HTERT RPE-1 (cell line): ENCODE results near the gene MCIDAS.

ENCODE experiments used
- in situ Hi-C: fragments of 300-500 bp; cut with MboI; formaldehyde crosslinking; loops from 4 replicates; pipeline ENCODE4 v1.14.3; 2020; ENCODE audit warnings: low sequenced_read_pairs

MCIDAS gene

DNA sequence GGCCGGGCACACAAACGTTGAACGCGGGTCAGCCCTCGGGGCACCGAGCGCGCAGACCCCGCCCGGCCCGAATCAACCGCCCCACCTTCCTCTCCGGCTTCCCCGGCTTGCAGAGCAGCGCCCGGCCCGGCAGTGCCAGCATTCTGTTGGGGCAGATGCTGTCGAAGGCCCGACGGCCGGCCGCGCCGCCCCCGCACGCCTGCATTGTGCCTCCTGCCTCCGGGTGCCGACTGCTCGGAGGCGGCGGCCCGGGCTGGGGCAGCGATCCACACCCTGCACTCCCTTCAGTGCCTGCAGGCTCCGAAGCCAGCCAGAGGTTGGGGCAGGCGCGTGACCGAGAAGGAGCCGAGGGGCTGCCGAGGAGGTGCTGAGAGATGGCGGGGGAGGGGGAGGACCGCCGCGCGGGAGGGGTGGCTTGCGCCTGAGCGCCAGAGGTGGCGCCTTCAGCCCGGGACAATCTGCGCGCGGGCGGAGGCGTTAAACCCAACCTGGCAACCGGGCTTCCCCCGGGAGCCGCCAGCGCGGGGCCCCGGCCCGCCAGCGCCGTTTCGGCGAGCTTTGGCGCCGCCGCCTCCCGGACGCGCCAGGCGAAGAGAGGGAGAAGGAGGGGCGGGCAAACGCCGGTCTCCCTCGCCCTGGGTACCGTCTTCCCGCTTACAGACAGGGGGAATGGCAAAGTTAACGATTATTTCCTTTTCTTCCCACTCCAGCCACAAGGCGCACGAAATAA is at the start of gene MCIDAS:
MCIDAS (minus strand) TSS at position 382 of the 730 bp plus-strand sequence; CDS start at position 205, 177 bp downstream.
- in situ Hi-C loops: no loop called here

GRCh38 chr5:55276771-55277170 is 49.7 kb upstream of the MCIDAS start:
- in situ Hi-C loops: no loop called here

- in situ Hi-C loops: no loop called here
Observed at GRCh38 chr5:55258339-55258738, 31.2 kb upstream of the MCIDAS start.

GRCh38 chr5:55254802-55255201 is 27.7 kb upstream of the MCIDAS start:
- in situ Hi-C loops: no loop called here

DNA sequence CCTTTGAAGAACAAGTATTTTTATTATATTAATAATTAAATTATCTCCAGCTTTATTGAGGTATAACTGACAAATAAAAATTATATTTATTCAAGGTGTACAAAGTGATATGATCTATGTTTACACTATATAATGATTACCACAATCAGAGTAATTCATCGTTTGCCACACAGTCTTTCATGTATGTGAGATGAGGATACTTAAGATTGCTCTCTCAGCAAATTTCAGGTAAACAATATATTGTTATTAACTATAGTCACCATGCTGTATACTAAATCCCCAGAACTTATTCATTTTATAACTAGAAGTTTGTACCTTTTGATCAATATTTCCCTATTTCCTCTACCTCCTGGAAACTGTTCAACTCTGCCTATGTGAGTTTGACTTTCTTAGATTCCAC is 22.9 kb upstream of the MCIDAS start:
- in situ Hi-C loops: no loop called here

- in situ Hi-C loops: no loop called here
Observed at GRCh38 chr5:55241746-55242145, 14.6 kb upstream of the MCIDAS start.

DNA sequence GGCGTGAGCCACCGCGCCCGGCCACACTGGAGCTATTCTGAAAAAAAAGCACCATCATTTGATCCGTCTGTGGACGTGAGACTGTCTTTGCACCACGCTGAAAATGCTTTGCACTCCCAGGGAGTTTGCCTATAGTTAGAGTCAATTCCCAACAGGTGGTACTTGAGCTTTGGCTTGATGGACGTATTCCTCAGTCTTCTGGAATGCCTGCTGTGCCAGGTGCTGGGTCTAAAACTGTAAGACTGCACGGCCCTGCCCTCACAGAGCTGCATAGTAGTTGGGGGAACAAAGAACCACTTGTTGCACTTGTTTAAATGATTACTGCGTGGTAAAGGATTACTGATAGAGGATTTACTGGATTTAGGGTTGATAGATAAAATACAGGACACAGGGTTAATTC is 9.7 kb upstream of the MCIDAS start:
- in situ Hi-C loops: no loop called here

GRCh38 chr5:55234121-55234700 is 7.1 kb upstream of the MCIDAS start:
- in situ Hi-C loops: no loop called here

DNA sequence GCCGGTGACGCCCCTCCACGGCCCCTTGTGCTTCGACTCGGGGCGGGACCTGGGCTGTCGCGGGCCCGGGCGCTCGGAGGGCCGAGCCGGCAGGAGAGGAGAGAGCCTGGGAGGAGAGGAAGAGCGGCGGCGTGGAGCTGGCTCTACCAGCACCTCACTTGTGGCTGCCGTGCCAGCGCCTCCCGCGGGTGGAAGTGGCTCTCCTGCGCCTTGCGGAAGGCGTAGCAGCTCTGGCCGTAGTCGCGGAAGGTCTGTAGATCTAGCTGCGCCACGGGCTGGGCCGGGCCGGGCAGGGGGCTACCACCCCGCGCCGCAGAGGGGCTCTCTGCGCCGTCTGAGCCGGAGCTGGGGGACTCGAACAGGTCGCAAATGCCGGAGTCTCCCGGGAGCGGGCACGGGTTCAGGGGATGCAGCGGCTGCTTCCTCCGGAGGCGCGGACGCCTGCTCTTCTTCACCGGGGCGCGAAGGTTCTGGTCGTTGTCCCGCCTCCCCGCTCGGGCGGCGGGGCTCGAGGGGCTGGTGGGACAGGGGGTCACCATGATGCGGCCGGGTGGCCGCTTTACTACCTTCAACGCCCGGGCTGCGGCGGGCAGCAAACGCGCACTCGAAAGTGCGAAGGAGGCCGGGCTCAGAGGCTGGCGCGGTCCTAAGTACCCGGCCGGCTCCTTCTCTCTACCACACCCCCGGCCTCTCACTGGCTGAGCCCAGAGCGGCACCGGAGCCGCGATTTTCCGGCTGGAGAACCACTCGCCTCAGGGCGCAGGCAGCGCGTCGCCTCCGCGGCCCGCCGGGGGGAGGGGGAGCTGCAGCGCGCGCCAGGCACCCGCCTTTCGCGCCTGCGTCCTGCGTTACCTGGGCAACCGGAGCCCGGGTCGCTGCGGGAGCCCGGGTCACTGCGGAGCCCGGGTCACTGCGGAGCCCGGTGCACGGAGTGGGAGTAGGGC is 6.1 kb upstream of the MCIDAS start, which contains the start of gene CCNO:
CCNO (minus strand) TSS at position 624 of the 944 bp plus-strand sequence; CDS start at position 539, 85 bp downstream.
- in situ Hi-C loops: no loop called here

- in situ Hi-C loops: no loop called here
Observed at GRCh38 chr5:55232271-55232984, 5.3 kb upstream of the MCIDAS start.

DNA sequence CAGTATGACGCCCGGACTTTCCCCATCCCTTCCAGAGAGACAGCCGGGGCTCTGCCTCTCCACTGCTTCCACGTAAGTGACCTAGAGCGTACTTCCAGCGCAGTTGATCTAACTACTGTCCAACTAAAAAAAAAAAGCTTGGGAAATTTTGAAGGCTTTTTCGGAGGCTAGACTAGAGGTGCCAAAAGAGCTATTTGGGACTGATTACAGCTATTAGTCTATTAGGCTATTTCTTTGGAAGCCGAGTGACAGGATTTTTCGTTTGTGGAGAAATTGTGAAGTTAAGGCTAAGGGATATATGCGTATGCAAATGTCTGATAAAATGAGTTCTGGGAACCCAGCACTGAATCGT is 4.8 kb upstream of the MCIDAS start:
- in situ Hi-C loops: no loop called here

DNA sequence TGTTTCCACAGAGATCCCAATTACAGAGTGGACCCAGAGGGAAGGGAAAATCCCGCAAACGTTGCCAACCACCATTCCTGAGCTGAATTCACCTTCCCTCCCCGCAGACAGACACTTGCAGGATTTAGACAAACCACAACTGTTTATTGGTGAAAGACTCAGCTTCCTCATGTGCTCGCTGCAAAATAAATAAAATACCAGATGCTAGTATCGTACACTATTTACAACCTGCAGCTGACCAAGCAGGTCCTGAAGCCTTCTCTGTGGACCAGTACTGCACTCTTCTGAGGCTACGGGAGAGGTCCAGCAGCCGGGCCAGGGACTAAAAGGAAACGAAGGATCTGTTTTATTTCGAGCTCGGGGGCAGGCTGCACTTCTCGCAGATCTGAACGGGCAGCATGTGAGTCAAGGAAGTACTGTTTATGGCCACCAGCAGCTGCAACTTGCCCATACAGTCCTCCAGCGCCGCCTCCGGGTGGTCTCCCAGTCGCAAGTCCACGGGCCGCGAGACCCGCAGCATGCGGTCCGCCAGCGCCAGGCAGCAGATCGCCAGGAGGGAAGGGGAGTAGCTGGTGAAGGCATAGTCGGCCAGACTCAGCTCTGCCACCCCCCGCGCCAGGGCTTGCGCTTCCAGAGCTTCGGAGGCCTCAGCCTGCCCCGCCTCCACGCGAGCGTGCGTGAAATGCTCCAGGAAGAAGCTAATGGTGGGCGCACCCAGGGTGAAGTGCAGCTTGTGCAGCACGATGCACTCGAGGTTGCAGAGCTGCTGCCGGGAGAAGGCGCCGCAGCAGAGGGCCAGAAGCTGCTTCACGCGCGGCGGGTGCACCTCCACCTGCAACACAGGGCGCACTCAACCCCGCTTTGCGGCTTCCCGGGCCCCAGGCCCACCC is 4.2 kb upstream of the MCIDAS start:
- in situ Hi-C loops: no loop called here

GRCh38 chr5:55230086-55230629 is 3.0 kb upstream of the MCIDAS start:
- in situ Hi-C loops: no loop called here

GRCh38 chr5:55227664-55228430 is 732 bp upstream of the MCIDAS start:
- in situ Hi-C loops: no loop called here

- in situ Hi-C loops: no loop called here
Observed at GRCh38 chr5:55226027-55226933, 835 bp downstream of the MCIDAS start.

DNA sequence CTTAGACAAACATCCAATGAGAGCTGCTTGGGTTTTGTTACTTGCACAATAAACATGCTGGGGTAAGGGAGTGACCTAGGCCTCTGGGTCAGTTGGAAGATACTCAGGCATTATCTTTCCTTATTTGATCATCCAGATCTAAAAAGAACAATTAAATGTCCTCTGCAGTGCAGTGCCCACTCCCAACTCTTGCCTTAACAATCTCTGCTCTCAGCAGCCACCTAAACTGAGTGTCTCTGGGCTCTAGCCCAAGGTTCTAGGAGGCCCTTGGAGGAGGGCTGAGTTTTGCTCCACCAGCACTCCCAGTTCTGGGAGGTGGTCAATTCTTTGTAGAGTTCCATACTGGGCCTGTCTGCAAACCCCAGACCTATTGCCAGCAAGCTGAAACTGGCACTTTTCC is 1.8 kb downstream of the MCIDAS start:
- in situ Hi-C loops: no loop called here

GRCh38 chr5:55223812-55224240 is 3.3 kb downstream of the MCIDAS start:
- in situ Hi-C loops: no loop called here
